ENCODE measurements around the gene MAPK6.

MAPK6 gene

GRCh38 chr15:51971375-51972133 lies 47.5 kb upstream of the MAPK6 start, which contains the start of gene LEO1:
Gene LEO1 (minus strand): TSS chr15:51971778. CDS start chr15:51971745, 33 bp downstream.
- Histone ChIP-seq H3K79me2 (ENCODE audit: insufficient read depth, low read depth) (peaks cover 50% of the 10 kb centered on the region), H3K27me3 (ENCODE audit: insufficient read depth, low read depth) (no peaks in the 10 kb centered on the region), H3K4me2 (peak within 1 kb of the TSS; percentile 80), H2AFZ (ENCODE audit: low read depth) (peak within 1 kb of the TSS; percentile 91), H3K4me1 (ENCODE audit: low read depth, poor library complexity, severe bottlenecking) (peaks cover 12% of the 10 kb centered on the region), H3K27ac (peak within 1 kb of the TSS; percentile 57), H4K20me1 (ENCODE audit: insufficient read depth) (no peaks in the 10 kb centered on the region), H3K36me3 (ENCODE audit: insufficient read depth) (no peaks in the 10 kb centered on the region), H3K9ac (peak within 1 kb of the TSS; percentile 77), H3K4me3 (IDR thresholded peaks at IDR 0.05; ENCODE audit: insufficient read depth, low read depth, low read length) (no peak within 1 kb of the TSS)
- TF ChIP-seq CTCF (conservative IDR thresholded peaks at IDR 0.05; ENCODE audit: low read depth, low read length) = peak; percentile 38; the same call in 1 of the 2 replicates

- Histone ChIP-seq H3K27me3 (ENCODE audit: insufficient read depth, low read depth) (no peaks in the 10 kb centered on the region), H2AFZ (ENCODE audit: low read depth) (no peak overlapping the region), H3K27ac (no peak overlapping the region), H3K4me1 (ENCODE audit: low read depth, poor library complexity, severe bottlenecking) (peaks cover 12% of the 10 kb centered on the region), H3K79me2 (ENCODE audit: insufficient read depth, low read depth) (peaks cover 35% of the 10 kb centered on the region), H3K9ac (no peak overlapping the region), H4K20me1 (ENCODE audit: insufficient read depth) (no peaks in the 10 kb centered on the region), H3K4me2 (no peak overlapping the region), H3K36me3 (ENCODE audit: insufficient read depth) (no peaks in the 10 kb centered on the region), H3K4me3 (IDR thresholded peaks at IDR 0.05; ENCODE audit: insufficient read depth, low read depth, low read length) (no peak overlapping the region)
- no peak for TF ChIP-seq CTCF (conservative IDR thresholded peaks at IDR 0.05; ENCODE audit: low read depth, low read length)
Observed at GRCh38 chr15:51973220-51973619, 45.8 kb upstream of the MAPK6 start.

GRCh38 chr15:51973775-51974174 lies 45.2 kb upstream of the MAPK6 start:
- H3K9ac ChIP-seq = no peak overlapping the region
- H4K20me1 ChIP-seq (ENCODE audit: insufficient read depth) = no peaks in the 10 kb centered on the region
- H3K4me1 ChIP-seq (ENCODE audit: low read depth, poor library complexity, severe bottlenecking) = peaks cover 12% of the 10 kb centered on the region
- H3K79me2 ChIP-seq (ENCODE audit: insufficient read depth, low read depth) = peaks cover 29% of the 10 kb centered on the region
- no peaks in the 10 kb centered on the region for H3K27me3 ChIP-seq (ENCODE audit: insufficient read depth, low read depth)
- no peak for TF ChIP-seq CTCF (conservative IDR thresholded peaks at IDR 0.05; ENCODE audit: low read depth, low read length)
- H3K36me3 ChIP-seq (ENCODE audit: insufficient read depth) = no peaks in the 10 kb centered on the region
- H3K4me3 ChIP-seq (IDR thresholded peaks at IDR 0.05; ENCODE audit: insufficient read depth, low read depth, low read length) = no peak overlapping the region
- H3K27ac ChIP-seq = no peak overlapping the region
- no peak overlapping the region for H2AFZ ChIP-seq (ENCODE audit: low read depth)
- no peak overlapping the region for H3K4me2 ChIP-seq

- Histone ChIP-seq H2AFZ (ENCODE audit: low read depth) (peak overlapping the region; percentile 56), H3K4me3 (IDR thresholded peaks at IDR 0.05; ENCODE audit: insufficient read depth, low read depth, low read length) (no peak overlapping the region), H3K36me3 (ENCODE audit: insufficient read depth) (no peaks in the 10 kb centered on the region), H3K27ac (peak overlapping the region; percentile 60), H3K4me2 (peak overlapping the region; percentile 71), H3K27me3 (ENCODE audit: insufficient read depth, low read depth) (no peaks in the 10 kb centered on the region), H3K9ac (peak overlapping the region; percentile 51), H4K20me1 (ENCODE audit: insufficient read depth) (no peaks in the 10 kb centered on the region), H3K4me1 (ENCODE audit: low read depth, poor library complexity, severe bottlenecking) (peaks cover 20% of the 10 kb centered on the region), H3K79me2 (ENCODE audit: insufficient read depth, low read depth) (no peaks in the 10 kb centered on the region)
- TF ChIP-seq CTCF (conservative IDR thresholded peaks at IDR 0.05; ENCODE audit: low read depth, low read length) = peak; percentile 64
Observed at GRCh38 chr15:51982013-51982769, 36.8 kb upstream of the MAPK6 start.

All from KMS-11 (cell line).